Measurements from ENCODE around the gene ATP8B3.
"Not testable (repeated sequence)": the region's sequence is repeated elsewhere in the genome, so short reads cannot be mapped to it uniquely, and the experiment has no call there.

ATP8B3 gene

GRCh38 chr19:1814833-1815604 is 2.9 kb upstream of the ATP8B3 start:
- DNase-seq (ENCODE audit: low read depth) = no peak

- DNase-seq (ENCODE audit: low read depth) = no peak
Measured at GRCh38 chr19:1814391-1814790, 2.3 kb upstream of the ATP8B3 start.

- no peak for DNase-seq (ENCODE audit: low read depth)
Measured at GRCh38 chr19:1813192-1814182, 1.4 kb upstream of the ATP8B3 start.

GRCh38 chr19:1812426-1813191 is 533 bp upstream of the ATP8B3 start:
- DNase-seq (ENCODE audit: low read depth) = peak; percentile 60

GRCh38 chr19:1811472-1811894 is 593 bp downstream of the ATP8B3 start:
- DNase-seq (ENCODE audit: low read depth) = no peak

GRCh38 chr19:1810439-1811160 is 1.5 kb downstream of the ATP8B3 start:
- DNase-seq (ENCODE audit: low read depth) = no peak

GRCh38 chr19:1809678-1810077 is 2.4 kb downstream of the ATP8B3 start:
- DNase-seq (ENCODE audit: low read depth) = no peak

GRCh38 chr19:1808395-1808731 is 3.7 kb downstream of the ATP8B3 start:
- no peak for DNase-seq (ENCODE audit: low read depth)

- no peak for DNase-seq (ENCODE audit: low read depth)
Measured at GRCh38 chr19:1807695-1808394, 4.2 kb downstream of the ATP8B3 start.

- no peak for DNase-seq (ENCODE audit: low read depth)
Measured at GRCh38 chr19:1807030-1807694, 4.9 kb downstream of the ATP8B3 start.

- DNase-seq (ENCODE audit: low read depth) = no peak
Measured at GRCh38 chr19:1806184-1807029, 5.7 kb downstream of the ATP8B3 start.

GRCh38 chr19:1805401-1806183 is 6.5 kb downstream of the ATP8B3 start:
- DNase-seq (ENCODE audit: low read depth) = no peak

GRCh38 chr19:1804858-1805257 is 7.2 kb downstream of the ATP8B3 start:
- DNase-seq (ENCODE audit: low read depth) = no peak

- no peak for DNase-seq (ENCODE audit: low read depth)
Measured at GRCh38 chr19:1799695-1800342, 12.3 kb downstream of the ATP8B3 start.

GRCh38 chr19:1797313-1797712 is 14.8 kb downstream of the ATP8B3 start:
- DNase-seq (ENCODE audit: low read depth) = not testable (repeated sequence)

- DNase-seq (ENCODE audit: low read depth) = no peak
Measured at GRCh38 chr19:1796395-1797142, 15.5 kb downstream of the ATP8B3 start.

- DNase-seq (ENCODE audit: low read depth) = no peak
Measured at GRCh38 chr19:1794424-1795172, 17.5 kb downstream of the ATP8B3 start.

All from activated gamma-delta T cell treated with anti-CD3 and anti-CD28 coated beads, Interleukin-2, amount 50 U/mL, for 16 hours (primary cell).